HepG2 (cell line): ENCODE measurements around the gene ATP8A1. TPM values are rescaled to one million over a fixed set of nuclear protein-coding genes. Genes with fewer than 3 reads are reported as not detected.
A peak's percentile ranks its signal among the peaks of the same experiment; 100 is the strongest.

ENCODE experiments used
- ATAC-seq: fragments of 200-7000 bp; cut with Tn5 transposase; 3 replicates; pipeline ENCODE4 v1.9.1; 2020; ENCODE audit warnings: mild to moderate bottlenecking, moderate library complexity
- BruUV-seq: library from RNA; stranded (reverse); fragments of 400-500 nt; replicated peaks from 2 replicates; lab custom pipeline; 2021; lab: Mats Ljungman, UMichigan
- CTCF ChIA-PET: fragments of 300-600 bp; formaldehyde crosslinking; extraction: SDS; loops from one replicate; lab custom pipeline; 2021; ENCODE audit warnings: low total read pairs, inconsistent platforms, low intra/inter-chr PET ratio; lab: Yijun Ruan, JAX
- POLR2A ChIA-PET: fragments of 350-600 bp; sonication (Branson Sonifier 250); formaldehyde crosslinking; loops from one replicate; lab custom pipeline; 2020; ENCODE audit warnings: antibody characterized with exemption, inconsistent platforms; lab: Yijun Ruan, JAX
- DNase-seq: peaks from one replicate; pipeline ENCODE4 v3.0.0-alpha.2; 2015; ENCODE audit warnings: low spot score
- FAIRE-seq: peaks from 3 replicates; lab custom pipeline; 2011; peaks lifted over from hg19 to GRCh38; lab: Jason Lieb, UNC
- H2AFZ ChIP-seq: one replicate; pipeline ENCODE4 v1.6.1; 2011; ENCODE audit warnings: low read length, inconsistent platforms
- H3K27ac ChIP-seq: fragments of 300-600 bp; 3 replicates; pipeline ENCODE4 v1.8.0; 2011; ENCODE audit warnings: mixed run types, mild to moderate bottlenecking, mixed read lengths, low read length, inconsistent platforms; ENCODE audit not compliant: insufficient read depth; ENCODE audit errors: extremely low read length
- H3K27me3 ChIP-seq, 2 experiments: fragments of 200-600 bp in 1 of 2; 2 replicates in 1 of 2; 3 replicates in 1 of 2; pipeline versions ENCODE4 v1.6.0 to v1.8.0; 2011; ENCODE audit warnings: low read length in 2 of 2, mild to moderate bottlenecking in 2 of 2, moderate library complexity in 2 of 2, inconsistent platforms in 1 of 2; ENCODE audit not compliant: insufficient read depth in 2 of 2, control insufficient read depth in 1 of 2
- H3K36me3 ChIP-seq, 2 experiments: fragments of 200-600 bp in 1 of 2; replicated peaks in 1 of 2; 2 replicates in 1 of 2; 3 replicates in 1 of 2; pipeline versions ENCODE4 v1.5.1 to v1.8.0; 2011; ENCODE audit warnings: low read length in 2 of 2, inconsistent platforms in 1 of 2; ENCODE audit not compliant: insufficient read depth in 2 of 2, control insufficient read depth in 1 of 2
- H3K4me1 ChIP-seq: 2 replicates; pipeline ENCODE4 v1.5.1; 2012; ENCODE audit warnings: low read length, inconsistent platforms; ENCODE audit not compliant: insufficient read depth
- H3K4me2 ChIP-seq: 2 replicates; pipeline ENCODE4 v1.6.0; 2011; ENCODE audit warnings: low read depth, low read length, inconsistent platforms
- H3K4me3 ChIP-seq, 3 experiments: fragments of 200-600 bp in 1 of 3; sonication (generic), shearing (Covaris generic) in 1 of 3; replicated peaks in 1 of 3; 2 replicates each; pipeline ENCODE4 v1.5.1; 2011 to 2016; ENCODE audit warnings: low read length in 3 of 3, inconsistent platforms in 2 of 3, low read depth in 2 of 3, mild to moderate bottlenecking in 2 of 3, control low read depth in 1 of 3, mixed read lengths in 1 of 3; ENCODE audit not compliant: insufficient read depth in 1 of 3
- H3K79me2 ChIP-seq: one replicate; pipeline ENCODE4 v1.6.1; 2011; ENCODE audit warnings: low read length, inconsistent platforms; ENCODE audit not compliant: insufficient read depth
- H3K9ac ChIP-seq: 2 replicates; pipeline ENCODE4 v1.6.0; 2011; ENCODE audit warnings: mild to moderate bottlenecking, low read depth, low read length, inconsistent platforms; ENCODE audit not compliant: insufficient read depth
- H3K9me3 ChIP-seq: 2 replicates; pipeline ENCODE4 v1.5.1; 2012; ENCODE audit warnings: mild to moderate bottlenecking, low read length
- H4K20me1 ChIP-seq: 2 replicates; pipeline ENCODE4 v1.6.0; 2011; ENCODE audit warnings: inconsistent platforms, mild to moderate bottlenecking, low read length, moderate library complexity; ENCODE audit not compliant: insufficient read depth
- ATF4 ChIP-seq, 2 experiments: fragments of 450-650 bp in 1 of 2; sonication (generic) in 1 of 2; formaldehyde crosslinking; IDR thresholded peaks; 2 replicates each; pipeline versions ENCODE4 v1.5.0 to v1.8.0; 2020 to 2022; ENCODE audit warnings: mild to moderate bottlenecking in 1 of 2, missing genetic modification reagents in 1 of 2
- MLXIP ChIP-seq: sonication (generic); formaldehyde crosslinking; IDR thresholded peaks from 2 replicates; pipeline ENCODE4 v1.9.0; 2021; ENCODE audit warnings: missing genetic modification reagents, borderline replicate concordance
- MZF1 ChIP-seq: sonication (generic); formaldehyde crosslinking; IDR thresholded peaks from 2 replicates; pipeline ENCODE4 v1.8.1; 2023; ENCODE audit warnings: mild to moderate bottlenecking, missing genetic modification reagents, borderline replicate concordance
- PHB2 ChIP-seq: fragments of 450-650 bp; IDR thresholded peaks from 2 replicates; pipeline ENCODE4 v1.6.1; 2018; ENCODE audit not compliant: partially characterized antibody
- RFX3 ChIP-seq: IDR thresholded peaks from 2 replicates; pipeline ENCODE4 v1.6.1; 2016; ENCODE audit warnings: missing biosample characterization, missing genetic modification reagents
- SCMH1 ChIP-seq: sonication (generic); formaldehyde crosslinking; IDR thresholded peaks from 2 replicates; pipeline ENCODE4 v1.9.0; 2021; ENCODE audit warnings: missing genetic modification reagents, mild to moderate bottlenecking, borderline replicate concordance
- SPEN ChIP-seq: sonication (generic); formaldehyde crosslinking; IDR thresholded peaks from 2 replicates; pipeline ENCODE4 v1.5.1; 2020; ENCODE audit warnings: low read depth, mild to moderate bottlenecking, missing genetic modification reagents
- SRSF1 ChIP-seq: fragments of 200-400 bp; formaldehyde crosslinking; optimal IDR thresholded peaks from 2 replicates; pipeline ENCODE3; 2017; ENCODE audit warnings: mild to moderate bottlenecking, low read depth, low read length, moderate library complexity
- SUZ12 ChIP-seq: fragments of 150-350 bp; IDR thresholded peaks from 2 replicates; pipeline ENCODE4 v1.6.1; 2014; ENCODE audit warnings: low read depth, low read length
- ZC3H4 ChIP-seq: sonication (generic); formaldehyde crosslinking; IDR thresholded peaks from 2 replicates; pipeline ENCODE4 v1.4.0; 2020; ENCODE audit warnings: missing genetic modification reagents, borderline replicate concordance
- ZNF414 ChIP-seq: sonication (generic); formaldehyde crosslinking; IDR thresholded peaks from 2 replicates; pipeline ENCODE4 v1.5.0; 2020; ENCODE audit warnings: missing genetic modification reagents
- ZNF577 ChIP-seq: sonication (generic); formaldehyde crosslinking; IDR thresholded peaks from 2 replicates; pipeline ENCODE4 v1.4.0; 2020; ENCODE audit warnings: mild to moderate bottlenecking, low read depth, missing genetic modification reagents, borderline replicate concordance
- ZNF616 ChIP-seq: sonication (generic); formaldehyde crosslinking; IDR thresholded peaks from 2 replicates; pipeline ENCODE4 v1.5.0; 2020; ENCODE audit warnings: low read depth, mild to moderate bottlenecking, missing genetic modification reagents
- ZNF644 ChIP-seq: IDR thresholded peaks from 2 replicates; pipeline ENCODE4 v1.6.1; 2016; ENCODE audit warnings: low read depth
- ZSCAN5A ChIP-seq: sonication (generic); formaldehyde crosslinking; IDR thresholded peaks from 2 replicates; pipeline ENCODE4 v1.8.0; 2022; ENCODE audit warnings: mild to moderate bottlenecking, missing genetic modification reagents, borderline replicate concordance
- WGBS: methylation state at CpG from one replicate; pipeline ENCODE4 v1.1.6; 2017; ENCODE audit warnings: low lambda C conversion rate; 5-methylcytosine and 5-hydroxymethylcytosine counted together
- in situ Hi-C: cut with HindIII; loops from 2 replicates; pipeline ENCODE4 v1.10.0; 2017; ENCODE audit warnings: low pct_unique_long_range_greater_than_20kb; ENCODE audit not compliant: extremely low pct_ligation_motif_present
- intact Hi-C: fragments of 100-400 bp; cut with micrococcal nuclease; formaldehyde crosslinking; loops from one replicate; pipeline ENCODE4 v1.10.0; 2022; ENCODE audit not compliant: unreplicated experiment
- polyA plus RNA-seq, 8 experiments: library from polyadenylated mRNA; depleted of rRNA in 3 of 8; stranded (reverse) in 7 of 8; unstranded in 1 of 8; fragments of >200 nt; fragmentation: Illumina TruSeq in 4 of 8; extraction: Trizol in 4 of 8; gene quantifications; 2 replicates each; pipeline versions ENCODE4 v1.2.1 to v1.2.3, GENCODE V29; 2011 to 2016; ENCODE audit warnings: low read depth in 4 of 8, missing spikeins in 1 of 8, mixed read lengths in 1 of 8; ENCODE audit not compliant: insufficient read depth in 1 of 8
- total RNA-seq, 5 experiments: library from RNA; depleted of rRNA; stranded (reverse); fragments of >200 nt; fragmentation: Illumina TruSeq; extraction: Trizol; gene quantifications; 2 replicates each; pipeline ENCODE4 v1.2.3, GENCODE V29; 2016; ENCODE audit warnings: low read depth in 1 of 5

Gene ATP8A1
- total and polyA plus RNA-seq, 2 of the 13 experiments (the other 11 are each of a cell fraction or from before 2014, with no cell fraction given) = 1.7 to 6.2 TPM

GRCh38 chr4:42482516-42483327 lies 174.2 kb downstream of the ATP8A1 start (continued):
- no peak for TF ChIP-seq ZSCAN5A (CRISPR knock-in tag)
- peak in 1 of 2 experiments; percentile 36; a peak in 1 of 4 replicates for TF ChIP-seq ATF4 (CRISPR knock-in tag; IDR thresholded peaks at IDR 0.05)
- TF ChIP-seq, all 625 proteins: peak for 1

GRCh38 chr4:42480717-42481116 lies 176.2 kb downstream of the ATP8A1 start:
- DNase-seq = no peak
- CTCF ChIA-PET = no interaction called here
- Histone ChIP-seq H3K4me1 (no peaks in the 10 kb centered on the region), H4K20me1 (no peaks in the 10 kb centered on the region), H3K27ac (no peak overlapping the region), H3K9ac (no peak overlapping the region)
- no TSS peak for BruUV-seq
- intact Hi-C loops = no loop called here
- TF ChIP-seq SPEN = no peak
- no peak for TF ChIP-seq ZNF577 (CRISPR knock-in tag)
- no peak for TF ChIP-seq ZC3H4 (CRISPR knock-in tag)
- no peak for TF ChIP-seq MZF1 (CRISPR knock-in tag)
- TF ChIP-seq ZNF616 (CRISPR knock-in tag) = no peak
- TF ChIP-seq SCMH1 (CRISPR knock-in tag) = no peak
- no peak for TF ChIP-seq RFX3 (CRISPR knock-in tag)
- TF ChIP-seq ZNF414 (CRISPR knock-in tag) = no peak
- TF ChIP-seq ZNF644 (CRISPR knock-in tag) = no peak
- TF ChIP-seq SRSF1 = no peak
- no peak for TF ChIP-seq ATF4 (CRISPR knock-in tag; IDR thresholded peaks at IDR 0.05)
- TF ChIP-seq MLXIP (CRISPR knock-in tag) = no peak
- TF ChIP-seq PHB2 = no peak
- no peak for TF ChIP-seq SUZ12
- TF ChIP-seq, all 625 proteins: peak for 0
- 65% methylated on average over 1 of the region's 1 CpG for WGBS
- in situ Hi-C loops = no loop called here
- Histone ChIP-seq H2AFZ (no peak overlapping the region), H3K27me3 (no peaks in the 10 kb centered on the region), H3K36me3 (no peaks in the 10 kb centered on the region), H3K9me3 (no peaks in the 10 kb centered on the region), H3K4me3 (no peak overlapping the region), H3K4me2 (no peak overlapping the region), H3K79me2 (no peaks in the 10 kb centered on the region)
- POLR2A ChIA-PET = no interaction called here
- no peak for FAIRE-seq
- ATAC-seq = no peak
